ENCODE measurements around the gene PTPRG. TPM values are rescaled to one million over a fixed set of nuclear protein-coding genes. Genes with fewer than 3 reads are reported as not detected.

Gene PTPRG
- total RNA-seq, 1 donor from 2014 or later = 3.7 TPM

DNA sequence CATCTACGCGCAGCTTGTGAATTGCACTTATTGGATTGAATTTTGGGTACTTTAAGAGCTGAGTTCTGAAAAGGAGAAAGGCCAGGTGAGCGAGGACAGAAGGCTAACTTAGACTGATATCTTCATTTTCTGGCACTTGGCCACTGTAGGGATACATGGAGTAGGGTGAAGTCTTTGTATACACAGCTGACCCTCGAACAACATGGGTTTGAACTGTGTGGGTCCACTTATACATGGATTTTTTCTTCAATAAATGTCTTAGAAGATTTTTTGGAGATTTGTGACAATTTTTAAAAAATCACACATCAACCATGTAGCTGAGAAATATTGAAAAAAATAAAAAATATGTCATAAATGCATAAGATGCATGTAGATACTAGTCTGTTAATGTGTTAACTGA, 18.3 kb downstream of the PTPRG start:
- Mint-ChIP-seq H3K36me3 (ENCODE audit: low read depth) (no peaks in the 10 kb centered on the region), H3K9me3 (no peaks in the 10 kb centered on the region), H3K4me3 (no peak overlapping the region), H3K4me1 (ENCODE audit: low read depth) (no peaks in the 10 kb centered on the region), H3K27me3 (ENCODE audit: insufficient read depth) (peaks cover 16% of the 10 kb centered on the region), H3K27ac (no peak overlapping the region)
- DNase-seq (ENCODE audit: low spot score) = no peak
- intact Hi-C loops (cut with micrococcal nuclease) = no loop called here

DNA sequence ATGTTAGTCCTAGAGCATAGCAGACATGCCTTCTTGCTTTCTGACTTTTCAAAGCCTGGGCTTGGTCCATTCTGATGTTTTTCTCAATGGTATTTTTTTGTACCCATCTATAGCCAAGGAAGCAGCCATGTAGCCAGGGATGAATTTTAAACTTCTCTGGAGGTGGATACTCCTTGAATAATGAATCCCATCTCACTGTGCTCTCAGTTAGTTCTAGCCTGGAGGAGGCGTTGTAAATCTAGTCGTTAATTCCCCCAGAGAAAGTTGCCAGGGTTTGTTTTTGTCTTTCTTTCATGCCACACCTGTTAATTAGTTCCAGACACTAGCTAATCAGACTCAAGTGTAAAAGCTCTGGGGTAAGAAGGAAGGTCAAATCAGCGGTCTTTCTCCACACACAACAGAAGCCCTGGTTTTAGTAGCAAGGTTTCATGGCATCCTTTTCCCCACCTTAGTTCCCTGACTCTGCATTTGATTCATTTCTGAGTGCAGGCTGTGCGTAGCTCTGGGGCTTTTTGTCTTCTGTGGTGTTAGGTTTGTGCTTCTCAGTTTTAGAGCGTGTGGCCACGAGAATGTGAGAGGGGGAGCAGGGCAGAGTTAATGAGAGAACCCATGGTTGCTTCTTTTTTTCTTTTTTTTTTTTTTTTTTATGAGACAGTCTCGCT, 19.7 kb downstream of the PTPRG start:
- peaks cover 16% of the 10 kb centered on the region for H3K27me3 Mint-ChIP-seq (ENCODE audit: insufficient read depth)

DNA sequence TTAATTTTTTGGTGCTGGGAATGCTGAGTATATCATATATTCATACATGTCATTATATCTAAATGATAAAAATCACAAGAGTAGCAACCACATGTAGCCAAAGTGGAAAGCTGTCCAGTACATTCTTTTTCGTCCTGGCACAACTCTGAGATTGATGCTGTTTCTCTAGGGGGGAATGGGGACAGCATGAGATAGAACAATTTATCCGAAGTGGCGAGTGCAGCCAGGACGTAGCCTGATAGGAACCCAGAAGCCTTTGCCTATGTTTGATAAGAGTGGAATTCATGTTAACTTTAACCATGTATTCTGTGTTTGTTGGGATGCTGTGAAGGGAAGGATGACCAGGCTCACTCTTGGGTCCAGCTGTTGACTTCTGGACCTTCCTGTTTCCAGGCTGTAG, 20.9 kb downstream of the PTPRG start:
- peaks cover 8% of the 10 kb centered on the region for H3K27me3 Mint-ChIP-seq (ENCODE audit: insufficient read depth)

More for the DNA sequence above, 19.7 kb downstream of the PTPRG start:
- no peak overlapping the region for H3K27ac Mint-ChIP-seq
- H3K9me3 Mint-ChIP-seq = no peaks in the 10 kb centered on the region
- no peak for DNase-seq (ENCODE audit: low spot score)
- no peaks in the 10 kb centered on the region for H3K36me3 Mint-ChIP-seq (ENCODE audit: low read depth)
- H3K4me3 Mint-ChIP-seq = no peak overlapping the region
- intact Hi-C loops (cut with micrococcal nuclease) = no loop called here
- no peaks in the 10 kb centered on the region for H3K4me1 Mint-ChIP-seq (ENCODE audit: low read depth)

DNA sequence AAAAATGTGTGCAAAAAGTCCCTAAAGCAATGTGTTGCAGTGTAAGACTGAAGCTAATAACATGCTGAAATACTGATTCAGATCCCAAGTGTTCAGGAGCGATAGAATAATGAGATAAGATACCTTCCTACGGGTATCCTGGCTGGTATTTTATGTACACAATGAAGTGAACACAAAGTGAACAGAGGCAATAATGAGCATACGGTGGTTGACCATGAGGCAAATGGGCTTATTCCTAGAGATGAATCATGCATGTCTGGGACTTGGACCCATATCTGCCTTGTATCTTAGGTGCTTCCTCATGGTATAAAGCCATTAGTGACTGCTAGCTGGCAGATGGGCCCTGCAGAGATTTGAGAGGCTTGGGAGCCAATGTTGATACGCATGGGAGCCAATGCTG, 21.5 kb downstream of the PTPRG start:
- no peak overlapping the region for H3K4me3 Mint-ChIP-seq
- H3K36me3 Mint-ChIP-seq (ENCODE audit: low read depth) = no peaks in the 10 kb centered on the region
- no peak overlapping the region for H3K27ac Mint-ChIP-seq
- no peaks in the 10 kb centered on the region for H3K9me3 Mint-ChIP-seq
- DNase-seq (ENCODE audit: low spot score) = no peak
- intact Hi-C loops (cut with micrococcal nuclease) = no loop called here
- H3K27me3 Mint-ChIP-seq (ENCODE audit: insufficient read depth) = peaks cover 6% of the 10 kb centered on the region
- H3K4me1 Mint-ChIP-seq (ENCODE audit: low read depth) = no peaks in the 10 kb centered on the region

More for the DNA sequence above, 20.9 kb downstream of the PTPRG start:
- no peak for DNase-seq (ENCODE audit: low spot score)
- Mint-ChIP-seq H3K4me3 (no peak overlapping the region), H3K9me3 (no peaks in the 10 kb centered on the region), H3K36me3 (ENCODE audit: low read depth) (no peaks in the 10 kb centered on the region), H3K4me1 (ENCODE audit: low read depth) (no peaks in the 10 kb centered on the region), H3K27ac (no peak overlapping the region)
- intact Hi-C loops (cut with micrococcal nuclease) = no loop called here

DNA sequence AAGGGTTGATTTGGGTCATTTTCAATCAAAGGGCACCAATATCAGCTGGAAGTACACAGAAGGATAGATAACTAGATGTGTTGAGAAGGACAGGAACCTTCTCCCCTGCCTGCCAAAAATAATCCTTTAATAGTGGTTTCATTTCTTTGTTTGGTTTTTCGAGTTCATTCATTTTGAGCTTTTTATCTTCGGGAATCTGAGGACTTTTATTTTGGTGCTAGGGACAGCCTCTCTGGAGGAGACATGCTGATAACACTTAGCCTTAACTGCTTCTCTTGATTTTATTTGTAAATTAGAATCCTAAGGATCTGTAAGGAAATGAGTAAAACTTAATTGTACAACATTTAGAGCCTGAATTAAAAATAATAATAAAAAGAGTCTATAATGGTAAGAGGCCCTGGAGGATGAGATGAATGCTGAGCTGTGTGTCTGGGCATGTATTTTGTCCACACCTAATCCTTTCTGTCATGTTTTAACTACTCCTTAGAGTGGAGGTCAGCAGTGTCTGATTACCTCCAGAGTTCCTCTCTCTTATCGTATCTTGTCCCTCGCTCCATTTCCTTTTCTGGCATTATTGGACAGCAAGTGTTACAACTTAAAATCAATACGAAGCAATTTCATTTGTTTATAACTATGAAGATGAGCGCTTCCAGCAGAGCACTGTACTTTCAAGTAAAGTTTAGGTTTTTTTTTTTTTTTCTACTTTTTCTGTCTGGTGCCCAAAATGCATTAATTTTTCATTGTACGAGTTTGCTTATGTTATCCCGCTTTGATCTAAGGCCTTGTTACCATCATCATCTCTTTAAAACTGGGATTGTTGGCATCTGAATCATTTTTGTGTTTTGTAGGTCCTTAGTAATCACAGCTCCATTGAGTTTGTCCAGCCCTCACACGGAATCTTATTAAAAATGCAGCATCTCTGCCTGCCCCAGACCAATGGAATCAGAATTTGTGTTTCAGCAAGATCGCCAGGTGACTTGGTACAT, 22.8 kb downstream of the PTPRG start:
- no peak overlapping the region for H3K27ac Mint-ChIP-seq
- H3K9me3 Mint-ChIP-seq = no peaks in the 10 kb centered on the region
- intact Hi-C loops (cut with micrococcal nuclease) = no loop called here
- H3K4me1 Mint-ChIP-seq (ENCODE audit: low read depth) = no peaks in the 10 kb centered on the region
- H3K36me3 Mint-ChIP-seq (ENCODE audit: low read depth) = no peaks in the 10 kb centered on the region
- no peak overlapping the region for H3K4me3 Mint-ChIP-seq
- H3K27me3 Mint-ChIP-seq (ENCODE audit: insufficient read depth) = peaks cover 6% of the 10 kb centered on the region
- DNase-seq (ENCODE audit: low spot score) = no peak

DNA sequence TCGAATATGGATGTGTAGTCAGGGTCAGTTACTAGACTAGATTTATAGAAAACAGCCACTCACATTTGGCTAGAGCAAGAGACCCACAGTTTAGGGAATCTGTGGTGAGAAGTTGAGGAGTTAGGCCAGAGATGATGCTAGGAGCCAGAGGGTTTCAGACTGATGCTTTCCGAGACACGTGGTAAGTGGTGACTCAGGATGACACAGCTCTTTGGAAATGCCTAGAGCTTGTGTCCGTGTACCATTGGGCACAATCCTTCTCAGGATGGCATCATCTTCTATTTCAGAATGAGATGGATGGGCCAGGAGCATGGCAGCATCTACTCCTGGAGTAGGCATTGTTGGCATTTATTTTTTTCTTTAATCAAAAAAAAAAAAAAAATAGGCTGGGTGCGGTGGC, 28.5 kb downstream of the PTPRG start:
- DNase-seq (ENCODE audit: low spot score) = no peak
- Mint-ChIP-seq H3K27ac (no peak overlapping the region), H3K36me3 (ENCODE audit: low read depth) (no peaks in the 10 kb centered on the region), H3K27me3 (ENCODE audit: insufficient read depth) (peaks cover 3% of the 10 kb centered on the region), H3K4me1 (ENCODE audit: low read depth) (no peaks in the 10 kb centered on the region), H3K9me3 (no peaks in the 10 kb centered on the region), H3K4me3 (no peak overlapping the region)
- intact Hi-C loops (cut with micrococcal nuclease) = no loop called here

DNA sequence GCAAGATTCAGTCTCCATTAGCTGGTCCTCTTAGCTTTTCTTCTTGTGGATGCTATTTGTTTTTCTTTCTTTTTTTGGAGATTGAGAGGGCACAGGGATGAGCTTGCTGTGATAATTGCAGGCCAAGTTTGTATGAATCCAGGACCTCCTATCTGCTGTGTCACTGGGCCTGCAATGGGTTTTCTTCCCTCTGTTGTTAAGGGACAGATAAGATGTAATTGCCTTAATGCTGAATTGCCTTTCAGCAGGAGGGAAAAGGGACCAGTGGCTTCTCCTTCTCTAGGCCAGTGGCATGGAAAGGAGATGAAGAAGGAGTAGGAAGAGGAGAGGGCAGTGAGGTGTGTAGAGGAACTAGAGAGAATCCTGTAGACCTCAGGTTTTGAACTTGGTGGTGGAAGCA, 29.9 kb downstream of the PTPRG start:
- no peak for DNase-seq (ENCODE audit: low spot score)
- Mint-ChIP-seq H3K9me3 (no peaks in the 10 kb centered on the region), H3K27ac (no peak overlapping the region), H3K4me3 (no peak overlapping the region), H3K27me3 (ENCODE audit: insufficient read depth) (no peaks in the 10 kb centered on the region), H3K36me3 (ENCODE audit: low read depth) (no peaks in the 10 kb centered on the region), H3K4me1 (ENCODE audit: low read depth) (no peaks in the 10 kb centered on the region)
- intact Hi-C loops (cut with micrococcal nuclease) = no loop called here

DNA sequence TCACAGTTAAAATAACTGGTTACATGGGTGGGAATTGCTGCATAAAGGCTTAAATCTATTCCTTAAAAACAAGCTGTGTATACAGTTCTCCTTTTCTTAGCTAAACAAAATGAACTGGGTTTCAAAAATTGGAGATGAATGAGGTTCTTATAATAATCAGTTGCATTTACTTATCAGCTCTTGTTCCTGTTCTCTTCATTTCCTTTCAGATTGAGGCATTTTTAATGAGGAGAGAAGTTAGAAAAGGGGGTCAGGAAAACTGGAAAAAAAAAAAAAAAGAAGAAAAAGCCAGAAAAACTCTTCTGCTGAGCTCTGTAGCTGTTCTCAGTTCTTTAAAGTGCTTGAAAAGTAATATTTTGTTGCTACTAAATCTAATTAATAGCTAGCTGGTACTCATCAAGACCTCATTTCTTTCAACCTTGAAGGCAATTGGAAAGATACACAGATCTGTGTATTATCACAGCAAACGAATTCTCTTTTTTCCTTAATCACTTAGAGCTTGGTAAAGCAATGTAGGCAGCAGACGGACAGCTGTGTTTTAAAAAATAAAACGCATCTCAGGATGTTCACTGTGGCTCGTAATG, 32.2 kb downstream of the PTPRG start:
- Mint-ChIP-seq H3K4me3 (no peak overlapping the region), H3K27ac (no peak overlapping the region), H3K4me1 (ENCODE audit: low read depth) (no peaks in the 10 kb centered on the region), H3K9me3 (no peaks in the 10 kb centered on the region), H3K27me3 (ENCODE audit: insufficient read depth) (no peaks in the 10 kb centered on the region), H3K36me3 (ENCODE audit: low read depth) (no peaks in the 10 kb centered on the region)
- no peak for DNase-seq (ENCODE audit: low spot score)
- intact Hi-C loops (cut with micrococcal nuclease) = no loop called here

DNA sequence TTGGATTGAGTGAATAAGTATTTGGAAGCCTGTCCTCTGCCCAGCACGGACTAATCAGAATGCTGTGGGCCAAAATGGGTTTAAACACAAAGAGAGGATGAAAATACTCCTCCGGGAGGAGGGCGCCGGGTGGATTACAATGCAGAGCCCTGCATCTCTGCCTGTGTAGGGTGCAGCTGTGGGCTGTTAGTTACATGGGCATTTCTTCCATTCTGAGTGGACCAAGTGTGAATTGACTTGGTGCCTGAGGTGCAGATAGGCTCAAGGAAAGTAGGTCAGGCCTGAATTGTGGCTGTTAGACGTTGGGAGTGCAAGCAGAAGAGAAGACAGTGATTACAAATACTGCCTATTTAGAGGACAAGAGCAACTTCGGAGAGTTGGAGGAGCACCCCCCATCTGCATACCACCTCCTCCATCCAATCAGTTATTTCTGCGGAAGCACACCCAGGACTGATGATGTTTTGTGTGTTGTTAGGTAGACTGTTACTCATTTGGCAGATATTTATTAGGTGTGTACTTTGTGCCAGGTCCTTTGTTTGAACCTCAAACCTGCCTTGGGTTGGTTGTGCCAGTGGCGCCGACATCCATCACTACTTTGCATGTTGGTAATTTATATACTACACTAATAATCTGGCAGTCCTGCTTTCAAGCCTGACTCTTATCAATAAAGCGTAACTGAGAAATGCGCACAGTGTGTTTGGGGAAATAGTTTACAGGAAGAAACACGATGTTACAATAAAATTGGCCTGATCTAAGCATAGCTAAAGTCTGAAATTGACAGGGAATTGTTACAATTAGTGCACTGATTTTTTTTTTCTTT, 33.0 kb downstream of the PTPRG start:
- Mint-ChIP-seq H3K27me3 (ENCODE audit: insufficient read depth) (no peaks in the 10 kb centered on the region), H3K27ac (no peak overlapping the region), H3K36me3 (ENCODE audit: low read depth) (no peaks in the 10 kb centered on the region), H3K4me3 (no peak overlapping the region), H3K4me1 (ENCODE audit: low read depth) (no peaks in the 10 kb centered on the region), H3K9me3 (no peaks in the 10 kb centered on the region)
- intact Hi-C loops (cut with micrococcal nuclease) = no loop called here
- DNase-seq (ENCODE audit: low spot score) = no peak

DNA sequence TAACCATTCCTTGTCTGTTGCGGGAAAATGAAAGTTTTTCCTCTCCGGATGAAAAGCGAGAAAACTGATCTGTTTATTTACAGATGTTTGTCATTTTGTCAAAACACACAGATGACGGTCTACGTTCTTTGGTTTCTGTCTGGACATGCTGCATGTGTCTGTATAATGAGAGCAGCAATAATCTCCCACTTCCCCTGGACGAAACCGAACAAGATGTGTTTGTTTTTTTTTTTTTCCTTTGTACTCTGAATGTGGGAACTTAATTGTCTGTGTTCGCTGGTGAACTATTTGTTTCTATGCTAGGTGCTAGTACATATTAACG, 33.6 kb downstream of the PTPRG start:
- H3K36me3 Mint-ChIP-seq (ENCODE audit: low read depth) = no peaks in the 10 kb centered on the region
- no peaks in the 10 kb centered on the region for H3K27me3 Mint-ChIP-seq (ENCODE audit: insufficient read depth)
- H3K4me1 Mint-ChIP-seq (ENCODE audit: low read depth) = no peaks in the 10 kb centered on the region
- intact Hi-C loops (cut with micrococcal nuclease) = no loop called here
- H3K27ac Mint-ChIP-seq = no peak overlapping the region
- no peak overlapping the region for H3K4me3 Mint-ChIP-seq
- no peaks in the 10 kb centered on the region for H3K9me3 Mint-ChIP-seq
- DNase-seq (ENCODE audit: low spot score) = no peak

DNA sequence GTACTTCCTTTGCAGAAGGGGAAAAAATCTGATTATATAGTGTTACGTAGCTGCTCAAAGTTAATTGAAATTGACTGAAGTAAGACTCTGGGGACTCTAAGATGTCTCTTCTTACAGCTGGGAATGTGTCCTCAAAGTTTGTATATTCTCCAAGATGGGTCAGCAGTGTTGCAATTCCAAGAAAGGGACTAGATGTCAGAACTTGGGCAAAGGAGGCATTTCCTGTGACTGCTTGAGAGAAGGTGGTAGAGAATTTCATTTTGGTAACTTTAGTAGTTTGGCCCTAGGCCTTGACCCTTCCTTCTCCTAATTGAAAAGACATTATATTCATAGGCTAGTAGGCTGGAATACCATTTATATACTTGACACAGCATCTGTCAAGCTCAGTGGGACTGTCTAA, 33.9 kb downstream of the PTPRG start:
- no peaks in the 10 kb centered on the region for H3K27me3 Mint-ChIP-seq (ENCODE audit: insufficient read depth)
- DNase-seq (ENCODE audit: low spot score) = no peak
- no peaks in the 10 kb centered on the region for H3K36me3 Mint-ChIP-seq (ENCODE audit: low read depth)
- intact Hi-C loops (cut with micrococcal nuclease) = no loop called here
- no peaks in the 10 kb centered on the region for H3K9me3 Mint-ChIP-seq
- no peak overlapping the region for H3K27ac Mint-ChIP-seq
- no peak overlapping the region for H3K4me3 Mint-ChIP-seq
- no peaks in the 10 kb centered on the region for H3K4me1 Mint-ChIP-seq (ENCODE audit: low read depth)

DNA sequence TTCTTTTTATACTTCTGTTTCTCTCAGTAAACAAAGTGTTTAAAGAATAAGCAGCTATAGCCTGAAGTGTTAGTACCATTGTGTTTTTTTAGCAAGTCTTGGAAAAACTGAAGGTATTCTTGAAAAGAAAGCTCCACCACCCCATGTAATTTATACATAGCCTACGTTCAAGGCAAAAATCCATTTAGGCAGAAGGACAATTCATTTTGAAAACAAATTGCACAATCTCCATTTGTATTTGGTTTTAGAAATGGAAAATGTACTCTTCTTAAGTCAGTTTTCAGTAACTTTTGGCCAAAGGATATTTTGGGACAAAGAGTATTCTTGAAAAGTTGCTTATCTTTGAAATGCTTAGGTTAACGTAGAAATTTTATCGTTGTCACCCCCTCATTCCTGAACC, 34.5 kb downstream of the PTPRG start:
- no peaks in the 10 kb centered on the region for H3K36me3 Mint-ChIP-seq (ENCODE audit: low read depth)
- intact Hi-C loops (cut with micrococcal nuclease) = no loop called here

More for the DNA sequence above, 34.5 kb downstream of the PTPRG start:
- no peak overlapping the region for H3K27ac Mint-ChIP-seq
- H3K4me1 Mint-ChIP-seq (ENCODE audit: low read depth) = no peaks in the 10 kb centered on the region
- no peaks in the 10 kb centered on the region for H3K27me3 Mint-ChIP-seq (ENCODE audit: insufficient read depth)
- H3K4me3 Mint-ChIP-seq = no peak overlapping the region
- no peaks in the 10 kb centered on the region for H3K9me3 Mint-ChIP-seq
- DNase-seq (ENCODE audit: low spot score) = no peak

Data from activated T-helper 1 cell treated with anti-CD3 and anti-CD28 coated beads, Interleukin-12 subunit alpha, Interleukin-12 subunit beta, Interleukin-2, Interleukin-4 antibody, amounts not matched to agents 30 ng/mL and 10 ng/mL and 1 ng/mL, durations not matched to agents 14 hours and 24 hours and 36 hours (primary cell).